Bronchial epithelial cell (primary cell): ENCODE results near the gene OSBPL9. TPM values are rescaled to one million over a fixed set of nuclear protein-coding genes. Genes with fewer than 3 reads are reported as not detected.

Experiments used
- DNase-seq: peaks from one replicate; pipeline ENCODE4 v3.0.0-alpha.2; 2010; ENCODE audit warnings: low read depth
- FAIRE-seq: peaks from 2 replicates; lab custom pipeline; 2011; peaks lifted over from hg19 to GRCh38; lab: Jason Lieb, UNC
- H3K27me3 ChIP-seq: 2 replicates; pipeline ENCODE4 v1.5.1; 2011; ENCODE audit warnings: low read length; ENCODE audit not compliant: control insufficient read depth, insufficient read depth
- H3K36me3 ChIP-seq: 2 replicates; pipeline ENCODE4 v1.5.1; 2011; ENCODE audit warnings: low read length; ENCODE audit not compliant: control insufficient read depth, insufficient read depth
- H3K4me3 ChIP-seq: 2 replicates; pipeline ENCODE4 v1.5.1; 2011; ENCODE audit warnings: mild to moderate bottlenecking, low read depth, low read length, control low read depth
- total RNA-seq: library from RNA; depleted of rRNA; stranded (reverse); fragments of >200 nt; gene quantifications from 2 replicates; pipeline ENCODE4 v1.2.1, GENCODE V29; 2014
- TF ChIP-seq, protein P1 (sequence below): IDR thresholded peaks from 2 replicates; pipeline ENCODE4 v1.5.1; 2011; ENCODE audit warnings: mild to moderate bottlenecking, moderate library complexity, low read length, control low read depth, inconsistent platforms; ENCODE audit not compliant: insufficient read depth, severe bottlenecking

OSBPL9 gene
- total RNA-seq, 1 donor from 2014 or later = 69.8 TPM

DNA sequence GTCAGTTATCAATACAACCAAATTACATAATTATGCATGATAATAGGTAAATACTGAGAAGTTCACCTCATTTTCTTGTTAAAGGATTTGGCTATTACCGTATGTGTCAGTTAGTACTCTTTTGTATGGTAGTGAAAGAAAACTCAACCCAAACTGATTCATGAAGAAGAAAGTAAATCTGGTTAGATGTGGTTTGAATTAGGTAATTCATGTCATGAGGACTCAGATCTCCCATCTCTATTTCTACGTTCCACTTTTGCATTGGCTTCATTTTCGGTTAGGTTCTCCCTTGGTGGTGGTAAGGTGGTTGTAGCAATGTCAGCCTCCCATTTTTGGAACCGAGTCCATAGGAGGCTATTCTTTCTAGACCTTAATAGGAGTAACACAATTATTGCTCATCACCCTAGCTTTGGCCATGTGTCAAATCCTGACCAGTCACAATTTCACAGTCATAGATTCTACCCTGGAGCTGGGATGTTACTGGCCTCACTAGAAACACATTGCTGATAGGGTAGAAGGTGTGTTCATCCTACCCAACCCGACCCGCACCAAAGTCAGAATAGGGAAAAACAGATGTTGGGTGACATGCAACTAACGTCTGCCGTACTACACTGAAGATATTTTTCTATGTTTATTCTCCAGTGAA lies 97.6 kb downstream of the OSBPL9 start:
- DNase-seq (no peak), FAIRE-seq (peak; percentile 32)
- no peaks in the 10 kb centered on the region for H3K36me3 ChIP-seq
- no peaks in the 10 kb centered on the region for H3K27me3 ChIP-seq
- TF ChIP-seq, protein P1, sequence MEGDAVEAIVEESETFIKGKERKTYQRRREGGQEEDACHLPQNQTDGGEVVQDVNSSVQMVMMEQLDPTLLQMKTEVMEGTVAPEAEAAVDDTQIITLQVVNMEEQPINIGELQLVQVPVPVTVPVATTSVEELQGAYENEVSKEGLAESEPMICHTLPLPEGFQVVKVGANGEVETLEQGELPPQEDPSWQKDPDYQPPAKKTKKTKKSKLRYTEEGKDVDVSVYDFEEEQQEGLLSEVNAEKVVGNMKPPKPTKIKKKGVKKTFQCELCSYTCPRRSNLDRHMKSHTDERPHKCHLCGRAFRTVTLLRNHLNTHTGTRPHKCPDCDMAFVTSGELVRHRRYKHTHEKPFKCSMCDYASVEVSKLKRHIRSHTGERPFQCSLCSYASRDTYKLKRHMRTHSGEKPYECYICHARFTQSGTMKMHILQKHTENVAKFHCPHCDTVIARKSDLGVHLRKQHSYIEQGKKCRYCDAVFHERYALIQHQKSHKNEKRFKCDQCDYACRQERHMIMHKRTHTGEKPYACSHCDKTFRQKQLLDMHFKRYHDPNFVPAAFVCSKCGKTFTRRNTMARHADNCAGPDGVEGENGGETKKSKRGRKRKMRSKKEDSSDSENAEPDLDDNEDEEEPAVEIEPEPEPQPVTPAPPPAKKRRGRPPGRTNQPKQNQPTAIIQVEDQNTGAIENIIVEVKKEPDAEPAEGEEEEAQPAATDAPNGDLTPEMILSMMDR = no peak
- no peak overlapping the region for H3K4me3 ChIP-seq

DNA sequence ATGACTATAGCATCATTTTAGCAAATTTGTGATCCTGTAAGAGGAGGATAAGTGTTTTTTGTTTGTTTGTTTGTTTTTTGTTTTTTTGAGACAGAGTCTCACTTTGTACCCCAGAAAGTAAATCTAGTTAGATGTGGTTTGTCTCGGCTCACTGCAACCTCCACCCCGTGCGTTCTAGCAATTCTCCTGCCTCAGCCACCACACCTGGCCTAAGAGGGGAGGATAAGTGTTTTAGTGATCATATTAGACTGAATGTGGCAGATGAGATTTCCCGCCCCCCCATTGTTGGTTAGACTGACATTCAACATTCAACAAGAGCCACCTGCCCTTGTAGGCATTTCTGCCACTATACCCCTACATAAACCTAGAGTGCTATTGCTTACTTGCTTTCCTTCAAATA lies 98.5 kb downstream of the OSBPL9 start:
- TF ChIP-seq, protein P1 = no peak
- no peak for DNase-seq
- Histone ChIP-seq H3K36me3 (no peaks in the 10 kb centered on the region), H3K4me3 (no peak overlapping the region), H3K27me3 (no peaks in the 10 kb centered on the region)
- no peak for FAIRE-seq

DNA sequence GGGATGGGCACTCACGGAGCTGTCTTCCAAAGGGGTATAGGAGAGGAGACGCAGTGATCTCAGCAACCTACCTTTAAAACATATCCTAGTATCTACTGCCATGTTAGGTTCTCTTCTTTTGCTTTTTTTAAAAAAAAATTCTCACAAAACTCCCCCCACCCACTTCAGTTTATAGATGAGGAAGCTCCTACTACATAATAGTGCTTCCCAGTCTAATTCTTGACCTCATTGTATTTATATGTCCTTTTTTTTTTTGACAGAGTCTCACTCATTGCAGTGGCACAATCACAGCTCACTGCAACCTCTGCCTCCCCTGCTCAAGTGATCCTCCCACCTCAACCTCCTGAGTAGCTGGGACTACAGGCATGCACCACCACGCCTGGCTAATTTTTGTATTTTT lies 99.9 kb downstream of the OSBPL9 start:
- DNase-seq (no peak), FAIRE-seq (no peak)
- H3K27me3 ChIP-seq = no peaks in the 10 kb centered on the region
- TF ChIP-seq, protein P1 = no peak
- no peaks in the 10 kb centered on the region for H3K36me3 ChIP-seq
- no peak overlapping the region for H3K4me3 ChIP-seq

DNA sequence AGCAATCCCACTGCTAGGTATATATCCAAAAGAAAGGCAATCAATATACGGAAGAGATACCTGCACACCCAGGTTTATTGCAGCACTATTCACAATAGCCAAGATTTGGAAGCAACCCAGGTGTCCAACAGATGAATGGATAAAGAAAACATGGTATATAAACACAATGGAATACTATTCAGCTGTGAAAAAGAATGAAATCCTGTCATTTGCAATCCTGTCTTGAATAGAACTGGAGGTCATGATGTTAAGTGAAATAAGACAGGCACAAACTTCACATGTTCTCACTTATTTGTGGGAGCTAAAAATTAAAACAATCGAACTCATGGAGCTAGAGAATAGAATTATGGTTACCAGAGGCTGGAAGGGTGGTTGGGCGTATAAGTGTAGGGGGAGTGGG lies 101.0 kb downstream of the OSBPL9 start:
- H3K27me3 ChIP-seq = no peaks in the 10 kb centered on the region
- TF ChIP-seq, protein P1 = no peak
- no peak overlapping the region for H3K4me3 ChIP-seq
- no peaks in the 10 kb centered on the region for H3K36me3 ChIP-seq
- DNase-seq (no peak), FAIRE-seq (no peak)

DNA sequence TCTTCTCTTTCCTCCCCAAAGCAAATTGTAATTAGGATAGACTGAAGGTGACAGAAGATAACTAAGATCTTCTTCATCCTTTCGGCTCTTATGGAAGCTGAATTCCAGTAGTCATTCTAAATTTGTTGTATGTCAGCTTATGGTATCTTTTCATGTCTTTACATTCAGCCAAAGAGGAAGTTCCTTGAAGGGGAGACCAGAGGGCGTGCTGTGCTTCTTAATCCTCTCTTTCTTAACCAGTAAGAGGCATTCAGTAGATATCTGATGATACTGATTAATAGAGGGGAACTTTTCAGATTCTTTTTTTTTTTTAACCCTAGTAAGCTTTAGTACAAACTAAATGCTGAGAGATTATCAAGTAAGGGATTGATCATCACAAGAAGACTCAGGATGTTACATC lies 102.3 kb downstream of the OSBPL9 start:
- DNase-seq (no peak), FAIRE-seq (no peak)
- Histone ChIP-seq H3K4me3 (no peak overlapping the region), H3K27me3 (no peaks in the 10 kb centered on the region), H3K36me3 (no peaks in the 10 kb centered on the region)
- TF ChIP-seq, protein P1 = no peak

DNA sequence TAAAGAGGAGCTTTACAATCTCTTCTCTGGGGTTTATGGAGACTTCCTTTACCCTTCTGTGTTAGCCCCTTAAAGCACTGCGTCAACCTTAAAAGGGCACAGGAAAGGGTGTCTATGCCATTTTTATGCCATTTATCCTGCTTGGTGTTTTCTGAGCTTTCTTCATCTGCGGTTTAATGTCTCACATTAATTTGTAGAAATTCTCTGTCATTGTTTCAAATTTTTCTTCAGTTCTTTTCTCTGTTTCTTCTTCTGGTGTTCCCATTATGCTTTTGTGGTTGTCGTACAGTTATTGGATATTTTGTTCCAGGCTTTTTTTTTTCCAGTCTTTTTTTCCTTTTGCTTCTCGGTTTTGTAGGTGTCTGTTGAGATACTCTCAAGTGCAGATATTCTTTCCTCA lies 107.9 kb downstream of the OSBPL9 start:
- FAIRE-seq (no peak), DNase-seq (no peak)
- Histone ChIP-seq H3K4me3 (no peak overlapping the region), H3K36me3 (no peaks in the 10 kb centered on the region), H3K27me3 (no peaks in the 10 kb centered on the region)
- TF ChIP-seq, protein P1 = no peak
